A673 (cell line): Measurements from ENCODE around the gene NKD1.

ENCODE experiments used
- EZH2 ChIP-seq: fragments of 200-600 bp; sonication (generic); IDR thresholded peaks from 2 replicates; pipeline ENCODE4 v1.6.1; 2017; ENCODE audit warnings: borderline replicate concordance, low read depth, mild to moderate bottlenecking, mixed read lengths, antibody characterized with exemption, low read length; ENCODE audit not compliant: poor library complexity, severe bottlenecking
- TF ChIP-seq, protein P1 (sequence below): fragments of 300-800, 200-600 bp; sonication (generic); conservative IDR thresholded peaks from 2 replicates; pipeline ENCODE4 v1.5.1; 2017; ENCODE audit warnings: low read depth, mild to moderate bottlenecking, antibody characterized with exemption, low read length, moderate library complexity, mixed read lengths

DNA sequence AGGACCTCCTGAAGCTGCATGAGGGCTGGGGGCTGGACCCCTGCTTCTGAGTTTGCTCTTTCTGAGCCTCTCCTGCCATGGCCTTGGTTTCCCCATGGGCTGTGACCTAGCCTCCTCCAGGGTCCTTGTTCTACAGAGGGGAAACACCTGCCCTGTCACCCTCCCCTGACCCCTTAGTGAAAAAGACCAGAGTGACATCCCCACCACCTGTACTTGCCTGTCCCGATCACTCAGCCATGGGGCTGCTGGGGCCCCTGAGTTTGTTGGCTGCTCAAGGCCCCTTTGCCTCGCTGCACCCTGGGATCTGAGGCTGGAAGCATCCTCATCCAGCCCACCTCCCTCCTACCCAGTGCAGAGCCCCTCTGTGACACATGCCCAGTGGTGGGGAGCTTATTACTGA lies 146.0 kb downstream of the NKD1 start:
- TF ChIP-seq, protein P1, sequence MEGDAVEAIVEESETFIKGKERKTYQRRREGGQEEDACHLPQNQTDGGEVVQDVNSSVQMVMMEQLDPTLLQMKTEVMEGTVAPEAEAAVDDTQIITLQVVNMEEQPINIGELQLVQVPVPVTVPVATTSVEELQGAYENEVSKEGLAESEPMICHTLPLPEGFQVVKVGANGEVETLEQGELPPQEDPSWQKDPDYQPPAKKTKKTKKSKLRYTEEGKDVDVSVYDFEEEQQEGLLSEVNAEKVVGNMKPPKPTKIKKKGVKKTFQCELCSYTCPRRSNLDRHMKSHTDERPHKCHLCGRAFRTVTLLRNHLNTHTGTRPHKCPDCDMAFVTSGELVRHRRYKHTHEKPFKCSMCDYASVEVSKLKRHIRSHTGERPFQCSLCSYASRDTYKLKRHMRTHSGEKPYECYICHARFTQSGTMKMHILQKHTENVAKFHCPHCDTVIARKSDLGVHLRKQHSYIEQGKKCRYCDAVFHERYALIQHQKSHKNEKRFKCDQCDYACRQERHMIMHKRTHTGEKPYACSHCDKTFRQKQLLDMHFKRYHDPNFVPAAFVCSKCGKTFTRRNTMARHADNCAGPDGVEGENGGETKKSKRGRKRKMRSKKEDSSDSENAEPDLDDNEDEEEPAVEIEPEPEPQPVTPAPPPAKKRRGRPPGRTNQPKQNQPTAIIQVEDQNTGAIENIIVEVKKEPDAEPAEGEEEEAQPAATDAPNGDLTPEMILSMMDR: no peak
- TF ChIP-seq EZH2: no peak
